ENCODE measurements around the gene PLA2G5. TPM values are rescaled to one million over a fixed set of nuclear protein-coding genes. Genes with fewer than 3 reads are reported as not detected.

The PLA2G5 gene
- polyA plus RNA-seq, 1 donor (not counting 4 experiments of a cell fraction or from before 2014, with no cell fraction given) = 0.16 TPM

- DNase-seq (ENCODE audit: low read depth, low spot score) = no peak
- no peaks in the 10 kb centered on the region for H3K4me1 ChIP-seq (ENCODE audit: control insufficient read depth, extremely low read depth, insufficient read depth, low read length)
- H3K36me3 ChIP-seq (ENCODE audit: control insufficient read depth in 2 of 2, extremely low read depth in 1 of 2, insufficient read depth in 2 of 2, low read length in 2 of 2) = no peaks in the 10 kb centered on the region
- H3K4me2 ChIP-seq (ENCODE audit: control insufficient read depth, extremely low read depth, insufficient read depth, low read depth, low read length) = no peak overlapping the region
- FAIRE-seq = no peak
- dilution Hi-C loops (cut with MboI; ENCODE audit: extremely low pct_ligation_motif_present, low sequenced_read_pairs) = no loop called here
- H3K27me3 ChIP-seq (ENCODE audit: control insufficient read depth, extremely low read depth, insufficient read depth, low read length) = no peaks in the 10 kb centered on the region
- H3K9me3 ChIP-seq (ENCODE audit: control insufficient read depth, low read depth, low read length) = no peaks in the 10 kb centered on the region
- no peaks in the 10 kb centered on the region for H3K79me2 ChIP-seq (ENCODE audit: control insufficient read depth, insufficient read depth, low read length)
- H3K9ac ChIP-seq (ENCODE audit: control insufficient read depth, extremely low read depth, insufficient read depth, low read length) = no peak overlapping the region
- no peaks in the 10 kb centered on the region for H4K20me1 ChIP-seq (ENCODE audit: control insufficient read depth, extremely low read depth, insufficient read depth, low read length)
- H3K9me1 ChIP-seq (ENCODE audit: control insufficient read depth, extremely low read depth, insufficient read depth, low read length) = no peaks in the 10 kb centered on the region
- no peak overlapping the region for H3K27ac ChIP-seq (ENCODE audit: control insufficient read depth, insufficient read depth, low read length)
- H3K4me3 ChIP-seq (ENCODE audit: control insufficient read depth in 2 of 3, extremely low read depth in 1 of 3, insufficient read depth in 2 of 3, low read depth in 1 of 3, low read length in 3 of 3) = no peak overlapping the region
- no peak for TF ChIP-seq CTCF (optimal IDR thresholded peaks at IDR 0.05 in 1 of 3, IDR thresholded peaks at IDR 0.05 in 1 of 3, conservative IDR thresholded peaks at IDR 0.05 in 1 of 3; ENCODE audit: extremely low read depth in 1 of 3, insufficient read depth in 2 of 3, low read length in 3 of 3)
- no peak for TF ChIP-seq EZH2 (IDR thresholded peaks at IDR 0.05; ENCODE audit: low read length)
- H2AFZ ChIP-seq (ENCODE audit: control insufficient read depth, low read length) = no peak overlapping the region
Observed at GRCh38 chr1:20051218-20051829, 18.7 kb upstream of the PLA2G5 start.

DNA sequence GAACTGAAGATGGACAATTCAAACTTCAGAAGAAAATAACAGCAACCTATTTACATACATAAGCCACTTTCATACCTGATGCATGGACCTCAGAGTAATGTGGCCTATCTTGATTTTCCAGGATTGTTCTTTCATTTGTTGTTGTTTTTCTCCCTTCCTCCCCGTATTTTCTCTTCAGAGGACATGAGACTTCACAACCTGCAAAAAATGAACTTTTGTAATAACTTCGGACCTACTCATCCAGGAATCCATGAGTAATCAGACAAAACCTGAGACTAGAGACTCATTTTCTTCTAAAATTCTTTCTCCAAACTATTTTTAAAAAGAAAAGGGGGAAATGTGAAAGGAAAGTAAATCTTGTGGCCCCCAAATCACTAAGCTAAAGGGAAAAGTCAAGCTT, 17.6 kb upstream of the PLA2G5 start:
- dilution Hi-C loops (cut with MboI; ENCODE audit: extremely low pct_ligation_motif_present, low sequenced_read_pairs) = no loop called here
- FAIRE-seq = no peak

More for the DNA sequence above, 17.6 kb upstream of the PLA2G5 start:
- Histone ChIP-seq H3K27ac (ENCODE audit: control insufficient read depth, insufficient read depth, low read length) (no peak overlapping the region), H3K4me1 (ENCODE audit: control insufficient read depth, extremely low read depth, insufficient read depth, low read length) (no peaks in the 10 kb centered on the region), H4K20me1 (ENCODE audit: control insufficient read depth, extremely low read depth, insufficient read depth, low read length) (no peaks in the 10 kb centered on the region), H3K4me2 (ENCODE audit: control insufficient read depth, extremely low read depth, insufficient read depth, low read depth, low read length) (no peak overlapping the region), H3K27me3 (ENCODE audit: control insufficient read depth, extremely low read depth, insufficient read depth, low read length) (no peaks in the 10 kb centered on the region), H3K36me3 (ENCODE audit: control insufficient read depth in 2 of 2, extremely low read depth in 1 of 2, insufficient read depth in 2 of 2, low read length in 2 of 2) (no peaks in the 10 kb centered on the region), H3K9me1 (ENCODE audit: control insufficient read depth, extremely low read depth, insufficient read depth, low read length) (no peaks in the 10 kb centered on the region), H3K9me3 (ENCODE audit: control insufficient read depth, low read depth, low read length) (no peaks in the 10 kb centered on the region), H3K9ac (ENCODE audit: control insufficient read depth, extremely low read depth, insufficient read depth, low read length) (no peak overlapping the region), H3K79me2 (ENCODE audit: control insufficient read depth, insufficient read depth, low read length) (no peaks in the 10 kb centered on the region), H3K4me3 (ENCODE audit: control insufficient read depth in 2 of 3, extremely low read depth in 1 of 3, insufficient read depth in 2 of 3, low read depth in 1 of 3, low read length in 3 of 3) (no peak overlapping the region), H2AFZ (ENCODE audit: control insufficient read depth, low read length) (no peak overlapping the region)
- TF ChIP-seq EZH2 (IDR thresholded peaks at IDR 0.05; ENCODE audit: low read length) (no peak), CTCF (optimal IDR thresholded peaks at IDR 0.05 in 1 of 3, IDR thresholded peaks at IDR 0.05 in 1 of 3, conservative IDR thresholded peaks at IDR 0.05 in 1 of 3; ENCODE audit: extremely low read depth in 1 of 3, insufficient read depth in 2 of 3, low read length in 3 of 3) (no peak)
- no peak for DNase-seq (ENCODE audit: low read depth, low spot score)

Data from keratinocyte (primary cell).